H9 (cell line): ENCODE measurements around the gene CMSS1. TPM values are rescaled to one million over a fixed set of nuclear protein-coding genes. Genes with fewer than 3 reads are reported as not detected.

Source experiments
- DNase-seq: peaks from one replicate; pipeline ENCODE4 v3.0.0-alpha.2; 2017
- H2AFZ ChIP-seq: one replicate; pipeline ENCODE4 v1.6.1; 2013; ENCODE audit warnings: mild to moderate bottlenecking, low read length, control low read depth, moderate library complexity
- H2AK5ac ChIP-seq: 2 replicates; pipeline ENCODE4 v1.6.1; 2013; ENCODE audit warnings: low read length, control low read depth, mixed read lengths; ENCODE audit not compliant: insufficient read length
- H2BK120ac ChIP-seq: one replicate; pipeline ENCODE4 v1.6.1; 2013; ENCODE audit warnings: low read depth, mild to moderate bottlenecking, low read length, control low read depth, inconsistent platforms; ENCODE audit not compliant: poor library complexity, severe bottlenecking
- H2BK12ac ChIP-seq: 2 replicates; pipeline ENCODE4 v1.6.1; 2013; ENCODE audit warnings: low read length, control low read depth, mixed read lengths, low read depth; ENCODE audit not compliant: insufficient read length
- H2BK15ac ChIP-seq: 2 replicates; pipeline ENCODE4 v1.6.1; 2013; ENCODE audit warnings: low read depth, low read length, control low read depth
- H2BK20ac ChIP-seq: one replicate; pipeline ENCODE4 v1.6.1; 2013; ENCODE audit warnings: low read depth, mild to moderate bottlenecking, low read length, control low read depth, inconsistent platforms; ENCODE audit not compliant: poor library complexity, severe bottlenecking
- H2BK5ac ChIP-seq: 2 replicates; pipeline ENCODE4 v1.6.1; 2013; ENCODE audit warnings: low read length, control low read depth, mixed read lengths; ENCODE audit not compliant: insufficient read length
- H3K14ac ChIP-seq: 2 replicates; pipeline ENCODE4 v1.6.1; 2013; ENCODE audit warnings: low read length, control low read depth; ENCODE audit not compliant: insufficient read depth
- H3K18ac ChIP-seq: 2 replicates; pipeline ENCODE4 v1.6.1; 2013; ENCODE audit warnings: low read depth, mild to moderate bottlenecking, mixed read lengths, low read length, control low read depth; ENCODE audit not compliant: insufficient read length
- H3K23ac ChIP-seq: 2 replicates; pipeline ENCODE4 v1.6.1; 2013; ENCODE audit warnings: low read length, control low read depth, mixed read lengths, low read depth; ENCODE audit not compliant: insufficient read length
- H3K23me2 ChIP-seq: 2 replicates; pipeline ENCODE4 v1.6.1; 2013; ENCODE audit warnings: low read depth, mild to moderate bottlenecking, mixed read lengths, low read length, control low read depth; ENCODE audit not compliant: insufficient read length, poor library complexity, severe bottlenecking
- H3K27ac ChIP-seq: 2 replicates; pipeline ENCODE4 v1.5.1; 2013; ENCODE audit warnings: low read length, control low read depth, mixed read lengths, low read depth; ENCODE audit not compliant: insufficient read length
- H3K27me3 ChIP-seq: 2 replicates; pipeline ENCODE4 v1.6.1; 2013; ENCODE audit warnings: low read length, control low read depth, inconsistent platforms; ENCODE audit not compliant: insufficient read depth
- H3K4ac ChIP-seq: 2 replicates; pipeline ENCODE4 v1.6.1; 2013; ENCODE audit warnings: low read depth, mild to moderate bottlenecking, control low read depth, inconsistent platforms, low read length, moderate library complexity
- H3K4me1 ChIP-seq: 2 replicates; pipeline ENCODE4 v1.6.1; 2013; ENCODE audit warnings: low read length, control low read depth, inconsistent platforms; ENCODE audit not compliant: insufficient read depth
- H3K4me2 ChIP-seq: 2 replicates; pipeline ENCODE4 v1.6.1; 2013; ENCODE audit warnings: low read length, control low read depth, mixed read lengths; ENCODE audit not compliant: insufficient read length, insufficient read depth
- H3K56ac ChIP-seq: 2 replicates; pipeline ENCODE4 v1.6.1; 2013; ENCODE audit warnings: low read depth, mild to moderate bottlenecking, mixed read lengths, low read length, control low read depth; ENCODE audit not compliant: insufficient read length
- H3K79me1 ChIP-seq: 2 replicates; pipeline ENCODE4 v1.6.1; 2013; ENCODE audit warnings: low read depth, mild to moderate bottlenecking, moderate library complexity, low read length, control low read depth, inconsistent platforms; ENCODE audit not compliant: insufficient read depth, poor library complexity, severe bottlenecking
- H3K79me2 ChIP-seq: 2 replicates; pipeline ENCODE4 v1.6.1; 2013; ENCODE audit warnings: low read length, control low read depth, inconsistent platforms; ENCODE audit not compliant: insufficient read depth
- H3K9ac ChIP-seq: 2 replicates; pipeline ENCODE4 v1.6.1; 2013; ENCODE audit warnings: low read length, control low read depth, mixed read lengths; ENCODE audit not compliant: insufficient read length; ENCODE audit errors: extremely low read depth
- H3K9me3 ChIP-seq: one replicate; pipeline ENCODE4 v1.6.1; 2013; ENCODE audit warnings: low read depth, low read length, inconsistent platforms; ENCODE audit not compliant: control insufficient read depth
- H3T11ph ChIP-seq: one replicate; pipeline ENCODE4 v1.6.1; 2013; ENCODE audit warnings: mild to moderate bottlenecking, low read length, control low read depth, inconsistent platforms
- H4K20me1 ChIP-seq: one replicate; pipeline ENCODE4 v1.6.1; 2013; ENCODE audit not compliant: control insufficient read depth, insufficient read length, insufficient read depth
- H4K5ac ChIP-seq: 2 replicates; pipeline ENCODE4 v1.6.1; 2013; ENCODE audit warnings: low read depth, mild to moderate bottlenecking, mixed read lengths, low read length, control low read depth; ENCODE audit not compliant: insufficient read length
- H4K8ac ChIP-seq: replicated peaks from 2 replicates; pipeline ENCODE4 v1.6.1; 2013; ENCODE audit warnings: low read length, control low read depth, mixed read lengths, low read depth; ENCODE audit not compliant: insufficient read length
- H4K91ac ChIP-seq: 2 replicates; pipeline ENCODE4 v1.6.1; 2013; ENCODE audit warnings: low read depth, mild to moderate bottlenecking, moderate library complexity, mixed read lengths, low read length, control low read depth; ENCODE audit not compliant: insufficient read length
- H3K27ac Mint-ChIP-seq, 3 experiments: 2 replicates in 2 of 3; 3 replicates in 1 of 3; pipeline ENCODE4 v1.8.0; 2020 to 2021; ENCODE audit warnings: mixed read lengths in 3 of 3, mild to moderate bottlenecking in 1 of 3, moderate library complexity in 1 of 3
- H3K27me3 Mint-ChIP-seq: 2 replicates; pipeline ENCODE4 v1.8.0; 2021; ENCODE audit warnings: low read depth, mild to moderate bottlenecking, moderate library complexity, mixed read lengths
- H3K36me3 Mint-ChIP-seq, 3 experiments: 2 replicates in 2 of 3; 3 replicates in 1 of 3; pipeline ENCODE4 v1.8.0; 2020 to 2021; ENCODE audit warnings: low read depth in 3 of 3, mixed read lengths in 3 of 3; ENCODE audit not compliant: insufficient read depth in 1 of 3
- H3K4me1 Mint-ChIP-seq, 2 experiments: 2 replicates each; pipeline ENCODE4 v1.8.0; 2020; ENCODE audit warnings: mixed read lengths in 2 of 2
- H3K4me3 Mint-ChIP-seq, 2 experiments: 2 replicates in 1 of 2; 3 replicates in 1 of 2; pipeline ENCODE4 v1.8.0; 2020 to 2021; ENCODE audit warnings: mild to moderate bottlenecking in 2 of 2, mixed read lengths in 2 of 2, moderate library complexity in 1 of 2
- H3K9me3 Mint-ChIP-seq, 2 experiments: 2 replicates in 1 of 2; 3 replicates in 1 of 2; pipeline ENCODE4 v1.8.0; 2020; ENCODE audit warnings: mild to moderate bottlenecking in 2 of 2, mixed read lengths in 2 of 2, moderate library complexity in 1 of 2
- WGBS: extraction: QIAGEN DNeasy Blood & Tissue Kit; methylation state at CpG from one replicate; pipeline ENCODE4 v1.1.7; 2013; ENCODE audit warnings: missing lambda C conversion rate, low lambda C conversion rate, mixed read lengths; ENCODE audit not compliant: insufficient read length; ENCODE audit errors: extremely low coverage; 5-methylcytosine and 5-hydroxymethylcytosine counted together
- total RNA-seq: library from RNA; stranded (reverse); gene quantifications from 2 replicates; pipeline ENCODE4 v1.2.1, GENCODE V29; 2021
- TF ChIP-seq, protein P1 (sequence below): fragments of 200-600 bp; sonication (generic); conservative IDR thresholded peaks from 3 replicates; pipeline ENCODE4 v1.8.0; 2021; ENCODE audit warnings: antibody characterized with exemption, mild to moderate bottlenecking

The CMSS1 gene
- total RNA-seq, 1 experiment from 2014 or later, result 61.8 TPM

DNA sequence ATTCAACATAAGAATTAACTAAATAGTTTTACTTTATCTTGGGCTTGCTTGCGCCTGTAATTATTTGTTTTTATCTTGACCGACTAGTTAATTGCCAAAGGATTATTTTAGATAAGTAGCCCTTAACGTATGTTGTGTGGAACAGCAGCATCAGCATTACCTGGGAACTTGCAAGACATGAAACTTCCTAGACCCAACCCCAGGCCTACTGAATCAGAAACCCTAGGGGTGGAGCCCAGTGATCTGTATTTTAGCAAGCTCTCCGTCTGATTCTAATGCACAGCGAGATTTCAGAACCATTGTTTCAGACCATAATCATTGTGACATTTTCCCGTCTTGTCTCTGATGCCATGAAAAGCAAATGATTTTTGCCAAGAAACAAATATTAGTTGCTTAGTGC lies 265.5 kb downstream of the CMSS1 start:
- no peak overlapping the region for H4K5ac ChIP-seq
- Mint-ChIP-seq H3K9me3 (no peaks in the 10 kb centered on the region), H3K27ac (no peak overlapping the region), H3K4me3 (no peak overlapping the region), H3K36me3 (no peaks in the 10 kb centered on the region), H3K27me3 (no peaks in the 10 kb centered on the region), H3K4me1 (peaks cover 5 to 10% of the 10 kb centered on the region in 2 experiments)
- no peak overlapping the region for H3K56ac ChIP-seq
- no peak overlapping the region for H3K4ac ChIP-seq
- TF ChIP-seq, protein P1, sequence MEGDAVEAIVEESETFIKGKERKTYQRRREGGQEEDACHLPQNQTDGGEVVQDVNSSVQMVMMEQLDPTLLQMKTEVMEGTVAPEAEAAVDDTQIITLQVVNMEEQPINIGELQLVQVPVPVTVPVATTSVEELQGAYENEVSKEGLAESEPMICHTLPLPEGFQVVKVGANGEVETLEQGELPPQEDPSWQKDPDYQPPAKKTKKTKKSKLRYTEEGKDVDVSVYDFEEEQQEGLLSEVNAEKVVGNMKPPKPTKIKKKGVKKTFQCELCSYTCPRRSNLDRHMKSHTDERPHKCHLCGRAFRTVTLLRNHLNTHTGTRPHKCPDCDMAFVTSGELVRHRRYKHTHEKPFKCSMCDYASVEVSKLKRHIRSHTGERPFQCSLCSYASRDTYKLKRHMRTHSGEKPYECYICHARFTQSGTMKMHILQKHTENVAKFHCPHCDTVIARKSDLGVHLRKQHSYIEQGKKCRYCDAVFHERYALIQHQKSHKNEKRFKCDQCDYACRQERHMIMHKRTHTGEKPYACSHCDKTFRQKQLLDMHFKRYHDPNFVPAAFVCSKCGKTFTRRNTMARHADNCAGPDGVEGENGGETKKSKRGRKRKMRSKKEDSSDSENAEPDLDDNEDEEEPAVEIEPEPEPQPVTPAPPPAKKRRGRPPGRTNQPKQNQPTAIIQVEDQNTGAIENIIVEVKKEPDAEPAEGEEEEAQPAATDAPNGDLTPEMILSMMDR, result no peak
- H2BK15ac ChIP-seq, result no peak overlapping the region
- H3K4me2 ChIP-seq, result no peak overlapping the region
- H3K79me2 ChIP-seq, result no peaks in the 10 kb centered on the region
- no peak overlapping the region for H4K91ac ChIP-seq
- no peak overlapping the region for H2BK5ac ChIP-seq
- no peaks in the 10 kb centered on the region for H3K4me1 ChIP-seq
- H2BK20ac ChIP-seq, result no peak overlapping the region
- H3K27me3 ChIP-seq, result no peaks in the 10 kb centered on the region
- H3T11ph ChIP-seq, result no peak overlapping the region
- no peak overlapping the region for H2AK5ac ChIP-seq
- no peak overlapping the region for H3K27ac ChIP-seq
- no peaks in the 10 kb centered on the region for H3K23me2 ChIP-seq
- no peak for DNase-seq
- no peak overlapping the region for H2BK120ac ChIP-seq
- H3K9ac ChIP-seq, result no peak overlapping the region
- no peak overlapping the region for H3K23ac ChIP-seq
- WGBS, result no CpG with 5 or more reads among the region's 6 CpGs
- no peak overlapping the region for H3K14ac ChIP-seq
- no peaks in the 10 kb centered on the region for H4K20me1 ChIP-seq
- H3K9me3 ChIP-seq, result no peaks in the 10 kb centered on the region
- no peak overlapping the region for H3K18ac ChIP-seq
- H4K8ac ChIP-seq, result no peak overlapping the region
- H3K79me1 ChIP-seq, result no peaks in the 10 kb centered on the region
- no peak overlapping the region for H2AFZ ChIP-seq
- H2BK12ac ChIP-seq, result no peak overlapping the region
